EH (cell line): ENCODE results near the gene TFPI.

Experiments
- DNase-seq: peaks from one replicate; pipeline ENCODE4 v3.0.0-alpha.2; 2015; ENCODE audit warnings: low read depth

Gene TFPI

GRCh38 chr2:187461294-187462261 is 92.7 kb downstream of the TFPI start:
- no peak for DNase-seq

GRCh38 chr2:187459256-187459655 is 95.0 kb downstream of the TFPI start:
- DNase-seq: no peak

- DNase-seq: peak; percentile 43
Measured at GRCh38 chr2:187453078-187453641, 101.1 kb downstream of the TFPI start.

GRCh38 chr2:187451510-187451909 is 102.7 kb downstream of the TFPI start:
- DNase-seq: no peak

- DNase-seq: no peak
Measured at GRCh38 chr2:187447336-187447735, 106.9 kb downstream of the TFPI start.

GRCh38 chr2:187446711-187447110 is 107.5 kb downstream of the TFPI start:
- DNase-seq: no peak

- DNase-seq: no peak
Measured at GRCh38 chr2:187445051-187445450, 109.2 kb downstream of the TFPI start.

GRCh38 chr2:187442778-187443177 is 111.5 kb downstream of the TFPI start:
- DNase-seq: no peak

- no peak for DNase-seq
Measured at GRCh38 chr2:187442378-187442777, 111.9 kb downstream of the TFPI start.

GRCh38 chr2:187440101-187440675 is 114.0 kb downstream of the TFPI start:
- peak; percentile 67 for DNase-seq

- no peak for DNase-seq
Measured at GRCh38 chr2:187438455-187438854, 115.8 kb downstream of the TFPI start.

- DNase-seq: peak; percentile 55
Measured at GRCh38 chr2:187435756-187436155, 118.5 kb downstream of the TFPI start.

- no peak for DNase-seq
Measured at GRCh38 chr2:187435078-187435477, 119.2 kb downstream of the TFPI start.

- peak; percentile 74 for DNase-seq
Measured at GRCh38 chr2:187434342-187434785, 119.9 kb downstream of the TFPI start.

GRCh38 chr2:187431911-187432310 is 122.3 kb downstream of the TFPI start:
- no peak for DNase-seq

GRCh38 chr2:187429989-187430388 is 124.2 kb downstream of the TFPI start:
- DNase-seq: peak; percentile 93

GRCh38 chr2:187424146-187424545 is 130.1 kb downstream of the TFPI start:
- peak; percentile 51 for DNase-seq

GRCh38 chr2:187422282-187422681 is 132.0 kb downstream of the TFPI start:
- DNase-seq: no peak

- DNase-seq: no peak
Measured at GRCh38 chr2:187421519-187421918, 132.7 kb downstream of the TFPI start.

- no peak for DNase-seq
Measured at GRCh38 chr2:187419808-187420207, 134.4 kb downstream of the TFPI start.

GRCh38 chr2:187415449-187415848 is 138.8 kb downstream of the TFPI start:
- DNase-seq: no peak
